ENCODE measurements around the gene SFXN5.

The SFXN5 gene

DNA sequence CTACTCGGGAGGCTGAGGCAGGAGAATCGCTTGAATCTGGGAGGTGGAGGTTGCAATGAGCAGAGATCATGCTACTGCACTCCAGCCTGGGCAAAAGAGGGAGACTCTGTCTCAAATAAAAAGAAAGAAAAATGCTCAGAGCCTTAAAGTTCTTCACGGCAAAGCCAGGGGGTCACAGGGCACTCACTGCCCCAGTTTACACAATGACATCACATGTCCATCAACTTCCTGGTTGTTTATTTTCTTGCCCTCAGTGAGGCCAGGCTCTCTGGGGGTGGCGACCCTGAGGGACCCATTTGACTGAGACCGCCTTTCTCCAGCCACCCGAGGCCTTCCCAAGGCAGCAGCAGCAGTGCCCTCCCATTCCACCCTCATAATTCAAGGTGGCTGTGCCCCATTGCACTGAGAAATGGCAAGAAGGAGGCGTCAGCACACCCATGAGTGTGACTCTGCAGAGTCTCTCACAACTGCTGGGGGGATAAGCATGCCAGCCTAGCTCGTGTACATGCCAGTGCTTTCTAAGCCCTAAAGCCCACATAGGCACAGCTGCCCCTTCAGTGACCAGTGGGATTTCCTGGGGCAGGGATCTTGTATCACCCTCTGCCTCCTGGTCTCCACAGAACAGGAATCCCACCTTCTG lies 50.0 kb downstream of the SFXN5 start:
- H3K4me3 ChIP-seq (ENCODE audit: low read depth, low read length): no peak overlapping the region
- DNase-seq (ENCODE audit: low read depth): no peak
- TF ChIP-seq, protein P1, sequence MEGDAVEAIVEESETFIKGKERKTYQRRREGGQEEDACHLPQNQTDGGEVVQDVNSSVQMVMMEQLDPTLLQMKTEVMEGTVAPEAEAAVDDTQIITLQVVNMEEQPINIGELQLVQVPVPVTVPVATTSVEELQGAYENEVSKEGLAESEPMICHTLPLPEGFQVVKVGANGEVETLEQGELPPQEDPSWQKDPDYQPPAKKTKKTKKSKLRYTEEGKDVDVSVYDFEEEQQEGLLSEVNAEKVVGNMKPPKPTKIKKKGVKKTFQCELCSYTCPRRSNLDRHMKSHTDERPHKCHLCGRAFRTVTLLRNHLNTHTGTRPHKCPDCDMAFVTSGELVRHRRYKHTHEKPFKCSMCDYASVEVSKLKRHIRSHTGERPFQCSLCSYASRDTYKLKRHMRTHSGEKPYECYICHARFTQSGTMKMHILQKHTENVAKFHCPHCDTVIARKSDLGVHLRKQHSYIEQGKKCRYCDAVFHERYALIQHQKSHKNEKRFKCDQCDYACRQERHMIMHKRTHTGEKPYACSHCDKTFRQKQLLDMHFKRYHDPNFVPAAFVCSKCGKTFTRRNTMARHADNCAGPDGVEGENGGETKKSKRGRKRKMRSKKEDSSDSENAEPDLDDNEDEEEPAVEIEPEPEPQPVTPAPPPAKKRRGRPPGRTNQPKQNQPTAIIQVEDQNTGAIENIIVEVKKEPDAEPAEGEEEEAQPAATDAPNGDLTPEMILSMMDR (IDR thresholded peaks at IDR 0.05; ENCODE audit: insufficient read depth, low read depth, low read length, missing control alignments): no peak

DNA sequence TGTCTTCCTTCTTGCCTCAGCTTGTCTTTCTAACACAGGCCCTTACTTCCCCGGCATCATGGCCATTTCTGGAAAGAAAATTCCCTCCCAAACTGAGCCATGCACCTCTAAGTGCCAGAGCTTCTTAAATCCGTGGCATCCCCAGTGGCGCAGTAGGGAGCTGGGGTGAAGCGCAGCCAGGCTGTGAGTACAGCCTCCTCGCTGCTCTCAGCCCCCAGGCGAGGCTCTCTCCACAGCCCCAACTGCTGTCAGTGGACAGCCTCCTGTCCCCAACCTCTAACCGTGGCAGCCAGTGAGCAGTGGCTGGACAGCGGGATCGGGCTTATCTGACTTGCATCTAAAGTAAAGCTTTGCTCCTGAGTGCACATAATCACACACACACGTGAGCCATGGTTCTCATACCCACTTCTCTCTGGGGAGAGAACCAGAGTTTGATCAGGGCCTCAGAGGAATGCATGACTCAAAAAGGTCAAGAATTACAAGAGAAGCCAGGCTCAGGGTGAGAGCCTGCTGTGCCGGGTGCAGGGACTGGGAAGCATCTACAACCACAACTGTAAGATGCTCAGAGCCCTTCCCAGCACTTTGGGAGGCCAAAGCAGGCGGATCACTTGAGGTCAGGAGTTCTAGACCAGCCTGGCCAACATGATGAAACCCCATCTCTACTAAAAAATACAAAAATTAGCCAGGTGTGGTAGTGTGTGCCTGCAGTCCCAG lies 50.7 kb downstream of the SFXN5 start:
- no peak for DNase-seq (ENCODE audit: low read depth)
- no peak overlapping the region for H3K4me3 ChIP-seq (ENCODE audit: low read depth, low read length)
- TF ChIP-seq, protein P1 (IDR thresholded peaks at IDR 0.05; ENCODE audit: insufficient read depth, low read depth, low read length, missing control alignments): no peak

DNA sequence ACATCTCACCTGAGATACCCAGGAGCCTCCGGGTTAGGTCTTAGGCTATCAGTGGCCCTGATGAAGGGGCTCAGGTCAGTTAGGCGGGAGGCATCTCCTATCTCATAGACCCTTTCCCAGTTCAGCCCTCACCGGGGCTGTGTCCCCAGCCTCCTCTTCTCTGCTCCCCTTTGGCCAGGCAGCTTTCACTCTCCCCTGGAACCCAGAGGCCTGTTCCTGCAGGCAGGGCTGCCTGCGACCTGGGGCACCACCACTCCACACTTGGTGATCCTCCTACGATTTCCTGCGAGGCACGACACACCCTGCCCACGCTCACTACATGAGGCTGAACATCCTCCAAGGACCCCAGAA lies 51.2 kb downstream of the SFXN5 start:
- no peak overlapping the region for H3K4me3 ChIP-seq (ENCODE audit: low read depth, low read length)
- no peak for DNase-seq (ENCODE audit: low read depth)
- TF ChIP-seq, protein P1 (IDR thresholded peaks at IDR 0.05; ENCODE audit: insufficient read depth, low read depth, low read length, missing control alignments): no peak

DNA sequence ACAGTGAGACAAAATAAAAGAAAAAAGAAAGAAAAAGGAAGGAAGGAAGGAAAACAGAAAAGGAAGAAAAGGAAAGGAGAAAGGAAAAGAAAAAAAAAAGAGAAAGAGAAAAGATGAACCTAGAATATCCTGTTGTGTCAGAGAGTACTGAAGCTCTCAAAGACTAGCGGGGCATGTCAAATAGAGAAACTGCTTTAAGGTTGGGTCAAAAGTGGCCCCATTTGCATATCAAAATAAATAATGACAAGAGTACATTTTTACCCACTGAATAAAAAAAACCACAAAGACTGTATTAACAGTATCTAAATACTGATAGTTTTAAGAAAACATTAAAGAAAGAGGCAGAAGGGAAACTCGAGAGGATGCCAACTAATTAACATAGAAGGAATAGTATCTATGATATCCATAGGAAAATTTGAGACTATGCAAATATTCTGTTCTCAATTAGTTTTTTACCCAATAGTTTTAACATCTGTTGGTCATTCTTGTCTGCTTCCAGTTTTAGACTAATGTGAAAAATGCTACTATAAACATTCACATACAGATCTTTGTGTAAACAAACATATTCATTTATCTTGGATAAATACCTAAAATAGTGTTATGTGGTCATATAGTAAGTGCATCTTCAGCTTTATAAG lies 53.2 kb downstream of the SFXN5 start:
- no peak overlapping the region for H3K4me3 ChIP-seq (ENCODE audit: low read depth, low read length)
- no peak for DNase-seq (ENCODE audit: low read depth)
- TF ChIP-seq, protein P1 (IDR thresholded peaks at IDR 0.05; ENCODE audit: insufficient read depth, low read depth, low read length, missing control alignments): no peak

DNA sequence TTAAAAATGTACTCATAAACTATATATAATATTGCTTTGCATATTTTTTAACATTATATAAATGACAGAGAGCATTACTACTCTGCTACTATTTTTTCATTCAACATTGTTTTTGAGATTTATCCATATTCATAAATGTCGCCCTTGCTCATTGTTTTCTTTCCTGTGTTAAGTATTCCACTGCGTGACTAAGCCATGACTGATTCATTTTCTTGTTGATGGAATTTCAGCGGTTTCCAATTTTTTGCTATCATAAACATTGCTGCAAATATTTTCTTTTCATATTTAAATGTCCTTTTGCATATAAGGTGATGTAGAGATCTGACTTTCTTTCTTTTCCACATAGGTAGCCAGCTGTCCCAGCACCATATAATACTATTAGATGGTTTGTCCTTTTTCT lies 57.6 kb downstream of the SFXN5 start:
- no peak for DNase-seq (ENCODE audit: low read depth)
- no peak overlapping the region for H3K4me3 ChIP-seq (ENCODE audit: low read depth, low read length)
- TF ChIP-seq, protein P1 (IDR thresholded peaks at IDR 0.05; ENCODE audit: insufficient read depth, low read depth, low read length, missing control alignments): no peak

DNA sequence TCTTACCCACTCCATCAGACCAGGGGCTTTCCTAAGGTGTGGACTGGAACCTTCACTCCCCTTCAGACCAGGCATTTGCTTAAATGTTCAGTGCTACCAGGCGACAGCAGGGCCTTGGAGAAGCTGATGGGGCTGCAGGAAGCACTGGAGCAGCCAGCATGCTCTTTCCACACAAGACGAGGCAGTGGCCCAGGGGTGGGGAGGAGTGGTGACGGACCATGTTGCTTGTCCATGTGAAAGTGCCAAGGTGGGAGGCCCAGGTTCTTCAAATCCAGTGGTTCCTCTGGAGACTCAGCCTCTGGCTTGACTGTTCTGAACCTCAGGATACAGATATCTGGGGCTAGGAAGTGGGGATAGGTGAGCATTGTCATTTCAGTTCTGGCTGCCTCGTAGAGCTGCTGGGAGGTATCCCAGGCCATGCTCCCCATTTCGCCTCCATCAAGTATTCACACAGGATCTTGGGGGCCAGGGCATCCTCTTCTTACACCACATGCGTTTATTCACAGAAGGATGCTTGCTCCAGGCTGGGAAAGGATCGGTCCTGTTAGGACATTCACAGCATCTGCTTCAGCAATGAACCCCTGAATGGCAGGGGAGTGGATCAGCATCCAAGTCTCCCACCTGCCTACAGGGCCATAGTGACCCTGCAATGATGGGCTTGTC lies 62.2 kb downstream of the SFXN5 start:
- no peak overlapping the region for H3K4me3 ChIP-seq (ENCODE audit: low read depth, low read length)
- DNase-seq (ENCODE audit: low read depth): no peak
- TF ChIP-seq, protein P1 (IDR thresholded peaks at IDR 0.05; ENCODE audit: insufficient read depth, low read depth, low read length, missing control alignments): no peak

All from GM12865 (cell line).